HEK293 (cell line): ENCODE measurements around the gene ATP6V0A4.

Source experiments
- CTCF ChIA-PET: fragments of 350-600 bp; formaldehyde crosslinking; extraction: SDS; loops from one replicate; lab custom pipeline; 2021; ENCODE audit warnings: antibody characterized with exemption; lab: Yijun Ruan, JAX
- POLR2A ChIA-PET: fragments of 300-600 bp; formaldehyde crosslinking; extraction: SDS; loops from one replicate; lab custom pipeline; 2020; ENCODE audit warnings: antibody characterized with exemption, inconsistent platforms; lab: Yijun Ruan, JAX
- H3K27ac ChIP-seq: fragments of 200-500 bp; sonication (Bioruptor generic); 2 replicates; pipeline ENCODE4 v1.5.1; 2014; ENCODE audit warnings: low read depth, low read length, control low read depth, inconsistent platforms; ENCODE audit errors: extremely low read depth
- H3K36me3 ChIP-seq, 2 experiments: fragments of 200-500 bp in 1 of 2; sonication (Bioruptor generic) in 1 of 2; 1 replicate in 1 of 2; 2 replicates in 1 of 2; pipeline ENCODE4 v1.5.1; 2014 to 2017; ENCODE audit warnings: inconsistent platforms in 2 of 2, low read length in 2 of 2; ENCODE audit not compliant: control insufficient read depth in 2 of 2, insufficient read depth in 1 of 2
- H3K4me1 ChIP-seq: fragments of 200-500 bp; sonication (Bioruptor generic); 2 replicates; pipeline ENCODE4 v1.5.1; 2014; ENCODE audit warnings: mild to moderate bottlenecking, low read length, inconsistent platforms; ENCODE audit not compliant: control insufficient read depth, insufficient read depth
- H3K4me3 ChIP-seq: 2 replicates; pipeline ENCODE4 v1.5.1; 2011; ENCODE audit warnings: low read depth, mild to moderate bottlenecking, control low read depth, low read length, moderate library complexity
- H3K9me3 ChIP-seq: fragments of 200-500 bp; sonication (Bioruptor generic); 2 replicates; pipeline ENCODE4 v1.5.1; 2014; ENCODE audit warnings: low read depth, low read length, inconsistent platforms; ENCODE audit not compliant: control insufficient read depth, insufficient read depth
- BCL11A ChIP-seq: fragments of 450-650 bp; formaldehyde crosslinking; IDR thresholded peaks from 2 replicates; pipeline ENCODE4 v1.5.1; 2016; ENCODE audit warnings: low read depth, missing biosample characterization, missing genetic modification characterization
- HOXC10 ChIP-seq: sonication (generic); formaldehyde crosslinking; IDR thresholded peaks from 2 replicates; pipeline ENCODE4 v1.8.1; 2023; ENCODE audit warnings: mild to moderate bottlenecking, missing genetic modification reagents
- SETDB1 ChIP-seq: IDR thresholded peaks from one replicate; pipeline ENCODE4 v1.6.1; 2017; ENCODE audit warnings: mild to moderate bottlenecking, low read length, moderate library complexity, mixed read lengths; ENCODE audit not compliant: insufficient read length
- SP3 ChIP-seq: fragments of 450-650 bp; formaldehyde crosslinking; IDR thresholded peaks from 2 replicates; pipeline ENCODE4 v1.5.1; 2016; ENCODE audit warnings: missing biosample characterization, missing genetic modification characterization
- SP7 ChIP-seq: fragments of 450-650 bp; formaldehyde crosslinking; IDR thresholded peaks from 2 replicates; pipeline ENCODE4 v1.5.1; 2016; ENCODE audit warnings: missing biosample characterization, missing genetic modification characterization
- TCF7L2 ChIP-seq: IDR thresholded peaks from 2 replicates; pipeline ENCODE4 v1.6.1; 2011; ENCODE audit warnings: low read depth, mild to moderate bottlenecking, inconsistent platforms, low read length, moderate library complexity, borderline replicate concordance
- YY1 ChIP-seq: fragments of 450-650 bp; formaldehyde crosslinking; IDR thresholded peaks from 2 replicates; pipeline ENCODE4 v1.5.1; 2018; ENCODE audit warnings: missing biosample characterization, missing genetic modification characterization
- ZBTB1 ChIP-seq: fragments of 450-650 bp; formaldehyde crosslinking; IDR thresholded peaks from 2 replicates; pipeline ENCODE4 v1.5.1; 2016; ENCODE audit warnings: missing biosample characterization, missing genetic modification characterization
- ZFP69B ChIP-seq: fragments of 450-650 bp; formaldehyde crosslinking; IDR thresholded peaks from 2 replicates; pipeline ENCODE4 v1.5.1; 2016; ENCODE audit warnings: missing biosample characterization, missing genetic modification characterization
- ZNF112 ChIP-seq: fragments of 450-650 bp; formaldehyde crosslinking; IDR thresholded peaks from 2 replicates; pipeline ENCODE4 v1.5.0; 2017; ENCODE audit warnings: missing biosample characterization, missing genetic modification characterization
- ZNF214 ChIP-seq: fragments of 450-650 bp; formaldehyde crosslinking; IDR thresholded peaks from 2 replicates; pipeline ENCODE4 v1.5.1; 2017; ENCODE audit warnings: missing biosample characterization, mild to moderate bottlenecking, missing genetic modification characterization, borderline replicate concordance
- ZNF248 ChIP-seq: fragments of 450-650 bp; formaldehyde crosslinking; IDR thresholded peaks from 2 replicates; pipeline ENCODE4 v1.5.1; 2017; ENCODE audit warnings: missing biosample characterization, missing genetic modification characterization
- ZNF266 ChIP-seq: fragments of 450-650 bp; formaldehyde crosslinking; IDR thresholded peaks from 2 replicates; pipeline ENCODE4 v1.5.1; 2016; ENCODE audit warnings: missing biosample characterization, missing genetic modification characterization, low read depth
- ZNF324 ChIP-seq: fragments of 450-650 bp; formaldehyde crosslinking; IDR thresholded peaks from 2 replicates; pipeline ENCODE4 v1.5.1; 2016; ENCODE audit warnings: missing biosample characterization, missing genetic modification characterization
- ZNF335 ChIP-seq: fragments of 450-650 bp; formaldehyde crosslinking; conservative IDR thresholded peaks from 2 replicates; pipeline ENCODE4 v1.5.1; 2016; ENCODE audit warnings: missing biosample characterization, missing genetic modification characterization
- ZNF510 ChIP-seq: fragments of 450-650 bp; formaldehyde crosslinking; IDR thresholded peaks from 2 replicates; pipeline ENCODE4 v1.5.1; 2018; ENCODE audit warnings: mild to moderate bottlenecking, missing genetic modification characterization, missing biosample characterization; ENCODE audit not compliant: insufficient replicate concordance
- ZNF529 ChIP-seq: fragments of 450-650 bp; formaldehyde crosslinking; IDR thresholded peaks from 2 replicates; pipeline ENCODE4 v1.5.1; 2017; ENCODE audit warnings: missing genetic modification characterization, missing biosample characterization; ENCODE audit not compliant: insufficient replicate concordance
- ZNF626 ChIP-seq: fragments of 450-650 bp; sonication (Bioruptor Pico); formaldehyde crosslinking; IDR thresholded peaks from 2 replicates; pipeline ENCODE4 v1.5.1; 2018; ENCODE audit warnings: missing biosample characterization, missing genetic modification characterization, inconsistent platforms
- ZNF629 ChIP-seq: fragments of 450-650 bp; formaldehyde crosslinking; IDR thresholded peaks from 2 replicates; pipeline ENCODE4 v1.5.1; 2017; ENCODE audit warnings: missing biosample characterization, missing genetic modification characterization
- TF ChIP-seq, protein P1 (sequence below): fragments of 450-650 bp; formaldehyde crosslinking; IDR thresholded peaks from 2 replicates; pipeline ENCODE4 v1.5.1; 2016; ENCODE audit warnings: missing biosample characterization, missing genetic modification characterization
- TF ChIP-seq, protein P2 (sequence below): IDR thresholded peaks from 2 replicates; pipeline ENCODE4 v1.6.1; 2011; ENCODE audit warnings: mild to moderate bottlenecking, low read depth, low read length, borderline replicate concordance
- TF ChIP-seq, protein P3 (sequence below): fragments of 450-650 bp; formaldehyde crosslinking; IDR thresholded peaks from 2 replicates; pipeline ENCODE4 v1.5.1; 2016; ENCODE audit warnings: missing biosample characterization, missing genetic modification characterization
- TF ChIP-seq, protein P4 (sequence below): fragments of 450-650 bp; formaldehyde crosslinking; IDR thresholded peaks from 2 replicates; pipeline ENCODE4 v1.5.1; 2017; ENCODE audit warnings: missing biosample characterization, mild to moderate bottlenecking, missing genetic modification characterization, moderate library complexity
- TF ChIP-seq, protein P5 (sequence below): fragments of 450-650 bp; formaldehyde crosslinking; IDR thresholded peaks from 2 replicates; pipeline ENCODE4 v1.5.1; 2016; ENCODE audit warnings: missing biosample characterization, missing genetic modification characterization
- TF ChIP-seq, protein P6 (sequence below): fragments of 450-650 bp; IDR thresholded peaks from 2 replicates; pipeline ENCODE4 v1.5.1; 2018; ENCODE audit warnings: missing biosample characterization, missing genetic modification characterization

Gene ATP6V0A4

DNA sequence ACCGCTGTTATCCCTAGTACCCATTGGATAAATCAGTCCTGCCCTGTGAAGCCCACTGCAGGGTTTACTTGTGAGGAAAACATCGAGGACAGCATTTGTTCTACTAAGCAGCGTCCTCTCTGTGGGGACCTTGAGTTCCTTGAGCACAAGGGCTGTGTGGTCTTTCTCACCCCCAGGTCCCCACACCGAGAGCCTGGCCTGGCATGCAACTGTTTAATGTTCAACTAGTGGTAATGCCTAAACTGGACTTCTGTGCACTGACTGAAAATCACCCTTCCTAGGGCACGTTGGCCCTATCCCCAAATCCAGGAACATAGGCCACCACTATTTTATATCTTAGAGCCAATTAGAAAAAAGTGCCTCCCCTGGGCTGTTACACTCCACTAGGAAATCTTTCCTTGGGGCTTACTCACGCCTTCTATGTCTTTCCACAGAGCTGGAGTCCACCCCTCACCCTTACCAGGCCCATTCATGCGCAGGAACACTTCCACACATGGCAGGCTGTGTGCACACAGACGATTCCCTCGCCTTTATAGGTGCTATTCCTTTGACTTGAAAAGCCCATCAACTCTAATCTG lies 1.9 kb downstream of the ATP6V0A4 start (continued):
- TF ChIP-seq, protein P1, sequence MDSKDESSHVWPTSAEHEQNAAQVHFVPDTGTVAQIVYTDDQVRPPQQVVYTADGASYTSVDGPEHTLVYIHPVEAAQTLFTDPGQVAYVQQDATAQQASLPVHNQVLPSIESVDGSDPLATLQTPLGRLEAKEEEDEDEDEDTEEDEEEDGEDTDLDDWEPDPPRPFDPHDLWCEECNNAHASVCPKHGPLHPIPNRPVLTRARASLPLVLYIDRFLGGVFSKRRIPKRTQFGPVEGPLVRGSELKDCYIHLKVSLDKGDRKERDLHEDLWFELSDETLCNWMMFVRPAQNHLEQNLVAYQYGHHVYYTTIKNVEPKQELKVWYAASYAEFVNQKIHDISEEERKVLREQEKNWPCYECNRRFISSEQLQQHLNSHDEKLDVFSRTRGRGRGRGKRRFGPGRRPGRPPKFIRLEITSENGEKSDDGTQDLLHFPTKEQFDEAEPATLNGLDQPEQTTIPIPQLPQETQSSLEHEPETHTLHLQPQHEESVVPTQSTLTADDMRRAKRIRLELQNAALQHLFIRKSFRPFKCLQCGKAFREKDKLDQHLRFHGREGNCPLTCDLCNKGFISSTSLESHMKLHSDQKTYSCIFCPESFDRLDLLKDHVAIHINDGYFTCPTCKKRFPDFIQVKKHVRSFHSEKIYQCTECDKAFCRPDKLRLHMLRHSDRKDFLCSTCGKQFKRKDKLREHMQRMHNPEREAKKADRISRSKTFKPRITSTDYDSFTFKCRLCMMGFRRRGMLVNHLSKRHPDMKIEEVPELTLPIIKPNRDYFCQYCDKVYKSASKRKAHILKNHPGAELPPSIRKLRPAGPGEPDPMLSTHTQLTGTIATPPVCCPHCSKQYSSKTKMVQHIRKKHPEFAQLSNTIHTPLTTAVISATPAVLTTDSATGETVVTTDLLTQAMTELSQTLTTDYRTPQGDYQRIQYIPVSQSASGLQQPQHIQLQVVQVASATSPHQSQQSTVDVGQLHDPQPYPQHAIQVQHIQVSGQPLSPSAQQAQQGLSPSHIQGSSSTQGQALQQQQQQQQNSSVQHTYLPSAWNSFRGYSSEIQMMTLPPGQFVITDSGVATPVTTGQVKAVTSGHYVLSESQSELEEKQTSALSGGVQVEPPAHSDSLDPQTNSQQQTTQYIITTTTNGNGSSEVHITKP (tag by site-specific recombination), result no peak
- TF ChIP-seq ZNF324 (tag by site-specific recombination), result no peak
- TF ChIP-seq YY1 (tag by site-specific recombination), result no peak
- TF ChIP-seq, protein P2, sequence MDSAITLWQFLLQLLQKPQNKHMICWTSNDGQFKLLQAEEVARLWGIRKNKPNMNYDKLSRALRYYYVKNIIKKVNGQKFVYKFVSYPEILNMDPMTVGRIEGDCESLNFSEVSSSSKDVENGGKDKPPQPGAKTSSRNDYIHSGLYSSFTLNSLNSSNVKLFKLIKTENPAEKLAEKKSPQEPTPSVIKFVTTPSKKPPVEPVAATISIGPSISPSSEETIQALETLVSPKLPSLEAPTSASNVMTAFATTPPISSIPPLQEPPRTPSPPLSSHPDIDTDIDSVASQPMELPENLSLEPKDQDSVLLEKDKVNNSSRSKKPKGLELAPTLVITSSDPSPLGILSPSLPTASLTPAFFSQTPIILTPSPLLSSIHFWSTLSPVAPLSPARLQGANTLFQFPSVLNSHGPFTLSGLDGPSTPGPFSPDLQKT, result no peak
- no peak for TF ChIP-seq ZNF626
- TF ChIP-seq SP3, result no peak
- TF ChIP-seq ZBTB1 (tag by site-specific recombination), result no peak
- no peak for TF ChIP-seq TCF7L2
- TF ChIP-seq, protein P3, sequence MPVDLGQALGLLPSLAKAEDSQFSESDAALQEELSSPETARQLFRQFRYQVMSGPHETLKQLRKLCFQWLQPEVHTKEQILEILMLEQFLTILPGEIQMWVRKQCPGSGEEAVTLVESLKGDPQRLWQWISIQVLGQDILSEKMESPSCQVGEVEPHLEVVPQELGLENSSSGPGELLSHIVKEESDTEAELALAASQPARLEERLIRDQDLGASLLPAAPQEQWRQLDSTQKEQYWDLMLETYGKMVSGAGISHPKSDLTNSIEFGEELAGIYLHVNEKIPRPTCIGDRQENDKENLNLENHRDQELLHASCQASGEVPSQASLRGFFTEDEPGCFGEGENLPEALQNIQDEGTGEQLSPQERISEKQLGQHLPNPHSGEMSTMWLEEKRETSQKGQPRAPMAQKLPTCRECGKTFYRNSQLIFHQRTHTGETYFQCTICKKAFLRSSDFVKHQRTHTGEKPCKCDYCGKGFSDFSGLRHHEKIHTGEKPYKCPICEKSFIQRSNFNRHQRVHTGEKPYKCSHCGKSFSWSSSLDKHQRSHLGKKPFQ (tag by site-specific recombination), result no peak
- no peak for TF ChIP-seq ZNF248 (tag by site-specific recombination)

DNA sequence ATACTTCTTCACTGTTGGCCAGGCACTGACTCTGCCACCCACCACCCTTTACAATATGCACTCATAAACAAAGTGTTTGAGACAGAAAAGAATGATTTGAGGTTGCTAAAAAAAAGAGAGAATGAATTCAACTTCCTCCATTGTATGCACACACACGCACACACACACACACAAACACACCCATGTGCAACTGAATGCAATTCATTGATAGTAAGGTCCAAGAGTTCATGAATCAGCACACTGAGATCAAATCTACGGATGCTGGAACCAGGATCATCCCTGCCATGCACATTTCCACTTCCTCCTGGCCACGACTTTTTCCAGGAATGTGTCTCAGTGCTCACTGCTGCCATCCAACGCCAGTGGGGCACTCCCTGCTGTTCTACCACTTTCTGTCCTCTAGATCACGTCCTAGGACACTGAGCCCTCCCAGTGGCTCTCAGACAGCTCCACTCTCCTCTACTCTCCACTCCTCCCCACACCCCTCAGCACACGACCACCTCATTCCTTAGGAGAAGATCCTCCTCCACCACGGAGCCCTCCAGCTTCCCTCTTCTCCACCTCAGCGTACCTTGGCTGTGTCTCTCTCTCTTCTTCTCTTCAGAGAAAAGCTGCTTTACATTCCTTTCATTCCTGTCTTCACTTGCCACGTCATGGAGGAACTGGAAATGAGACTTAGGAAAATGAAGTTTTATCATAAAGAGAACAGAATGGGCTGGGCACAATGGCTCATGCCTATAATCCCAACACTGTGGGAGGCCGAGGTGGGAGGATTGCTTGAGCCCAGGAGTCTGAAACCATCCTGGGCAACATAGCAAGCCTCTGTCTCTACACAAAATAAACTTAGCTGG lies 12.2 kb downstream of the ATP6V0A4 start:
- Histone ChIP-seq H3K36me3 (no peaks in the 10 kb centered on the region), H3K4me1 (no peaks in the 10 kb centered on the region), H3K9me3 (no peaks in the 10 kb centered on the region), H3K4me3 (no peak overlapping the region), H3K27ac (no peak overlapping the region)
- CTCF ChIA-PET, result interaction anchor here (0.7 kb wide), 1 partner anchor 82 kb away, joined by 3 read pairs; no protein-coding TSS in a partner anchor
- POLR2A ChIA-PET, result interaction anchor here (0.7 kb wide), 1 partner anchor 16 kb away, joined by 8 read pairs; no protein-coding TSS in a partner anchor
- TF ChIP-seq ZNF629 (tag by site-specific recombination), result no peak
- TF ChIP-seq ZNF529, result no peak
- TF ChIP-seq BCL11A (tag by site-specific recombination), result no peak
- TF ChIP-seq ZNF335, result no peak
- no peak for TF ChIP-seq ZNF266 (tag by site-specific recombination)
- no peak for TF ChIP-seq HOXC10 (CRISPR knock-in tag)
- TF ChIP-seq, protein P4, sequence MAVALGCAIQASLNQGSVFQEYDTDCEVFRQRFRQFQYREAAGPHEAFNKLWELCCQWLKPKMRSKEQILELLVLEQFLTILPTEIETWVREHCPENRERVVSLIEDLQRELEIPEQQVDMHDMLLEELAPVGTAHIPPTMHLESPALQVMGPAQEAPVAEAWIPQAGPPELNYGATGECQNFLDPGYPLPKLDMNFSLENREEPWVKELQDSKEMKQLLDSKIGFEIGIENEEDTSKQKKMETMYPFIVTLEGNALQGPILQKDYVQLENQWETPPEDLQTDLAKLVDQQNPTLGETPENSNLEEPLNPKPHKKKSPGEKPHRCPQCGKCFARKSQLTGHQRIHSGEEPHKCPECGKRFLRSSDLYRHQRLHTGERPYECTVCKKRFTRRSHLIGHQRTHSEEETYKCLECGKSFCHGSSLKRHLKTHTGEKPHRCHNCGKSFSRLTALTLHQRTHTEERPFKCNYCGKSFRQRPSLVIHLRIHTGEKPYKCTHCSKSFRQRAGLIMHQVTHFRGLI, result no peak
- no peak for TF ChIP-seq SP7 (tag by site-specific recombination)
- no peak for TF ChIP-seq ZNF112 (tag by site-specific recombination)
- TF ChIP-seq ZNF214 (tag by site-specific recombination), result no peak
- TF ChIP-seq, protein P5, sequence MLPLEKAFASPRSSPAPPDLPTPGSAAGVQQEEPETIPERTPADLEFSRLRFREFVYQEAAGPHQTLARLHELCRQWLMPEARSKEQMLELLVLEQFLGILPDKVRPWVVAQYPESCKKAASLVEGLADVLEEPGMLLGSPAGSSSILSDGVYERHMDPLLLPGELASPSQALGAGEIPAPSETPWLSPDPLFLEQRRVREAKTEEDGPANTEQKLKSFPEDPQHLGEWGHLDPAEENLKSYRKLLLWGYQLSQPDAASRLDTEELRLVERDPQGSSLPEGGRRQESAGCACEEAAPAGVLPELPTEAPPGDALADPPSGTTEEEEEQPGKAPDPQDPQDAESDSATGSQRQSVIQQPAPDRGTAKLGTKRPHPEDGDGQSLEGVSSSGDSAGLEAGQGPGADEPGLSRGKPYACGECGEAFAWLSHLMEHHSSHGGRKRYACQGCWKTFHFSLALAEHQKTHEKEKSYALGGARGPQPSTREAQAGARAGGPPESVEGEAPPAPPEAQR, result no peak
- no peak for TF ChIP-seq ZNF510
- TF ChIP-seq ZFP69B (tag by site-specific recombination), result no peak
- TF ChIP-seq, protein P6, sequence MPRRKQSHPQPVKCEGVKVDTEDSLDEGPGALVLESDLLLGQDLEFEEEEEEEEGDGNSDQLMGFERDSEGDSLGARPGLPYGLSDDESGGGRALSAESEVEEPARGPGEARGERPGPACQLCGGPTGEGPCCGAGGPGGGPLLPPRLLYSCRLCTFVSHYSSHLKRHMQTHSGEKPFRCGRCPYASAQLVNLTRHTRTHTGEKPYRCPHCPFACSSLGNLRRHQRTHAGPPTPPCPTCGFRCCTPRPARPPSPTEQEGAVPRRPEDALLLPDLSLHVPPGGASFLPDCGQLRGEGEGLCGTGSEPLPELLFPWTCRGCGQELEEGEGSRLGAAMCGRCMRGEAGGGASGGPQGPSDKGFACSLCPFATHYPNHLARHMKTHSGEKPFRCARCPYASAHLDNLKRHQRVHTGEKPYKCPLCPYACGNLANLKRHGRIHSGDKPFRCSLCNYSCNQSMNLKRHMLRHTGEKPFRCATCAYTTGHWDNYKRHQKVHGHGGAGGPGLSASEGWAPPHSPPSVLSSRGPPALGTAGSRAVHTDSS (tag by site-specific recombination), result no peak
- TF ChIP-seq SETDB1, result no peak
